SK-N-MC (cell line): ENCODE data around the gene SLC30A7.
A peak's percentile ranks its signal among the peaks of the same experiment; 100 is the strongest.
"Not testable (repeated sequence)": the region's sequence is repeated elsewhere in the genome, so short reads cannot be mapped to it uniquely, and the experiment has no call there.

ENCODE experiments used
- DNase-seq: peaks from one replicate; pipeline ENCODE4 v3.0.0-alpha.2; 2011; ENCODE audit warnings: low read depth, low spot score
- H3K27ac ChIP-seq: fragments of 200-600 bp; sonication (generic); 2 replicates; pipeline ENCODE4 v1.5.1; 2016; ENCODE audit warnings: mixed run types
- H3K36me3 ChIP-seq: fragments of 200-600 bp; sonication (generic); 2 replicates; pipeline ENCODE4 v1.6.1; 2017; ENCODE audit warnings: antibody characterized with exemption, low read length, mixed read lengths; ENCODE audit not compliant: insufficient read depth
- H3K4me3 ChIP-seq: fragments of 200-600 bp; sonication (generic); 2 replicates; pipeline ENCODE4 v1.5.1; 2016
- H3K9ac ChIP-seq: fragments of 200-600 bp; sonication (generic); 2 replicates; pipeline ENCODE4 v1.8.0; 2017; ENCODE audit warnings: mixed run types, mixed read lengths; ENCODE audit not compliant: insufficient read length
- H3K9me3 ChIP-seq: fragments of 200-600 bp; sonication (generic); 2 replicates; pipeline ENCODE4 v1.6.1; 2017; ENCODE audit warnings: low read depth, mild to moderate bottlenecking, antibody characterized with exemption, low read length, moderate library complexity, mixed read lengths
- EZH2 ChIP-seq: fragments of 200-600 bp; sonication (generic); IDR thresholded peaks from one replicate; pipeline ENCODE4 v1.6.1; 2017; ENCODE audit warnings: antibody characterized with exemption
- FOXP2 ChIP-seq: optimal IDR thresholded peaks from 2 replicates; pipeline ENCODE3; 2011; ENCODE audit warnings: mild to moderate bottlenecking, moderate library complexity; ENCODE audit not compliant: insufficient read depth; ENCODE audit errors: extremely low read length, control extremely low read depth
- POLR2AphosphoS5 ChIP-seq: IDR thresholded peaks from 2 replicates; pipeline ENCODE4 v1.6.1; 2012; ENCODE audit warnings: mild to moderate bottlenecking, low read depth, low read length, borderline replicate concordance

Gene SLC30A7

GRCh38 chr1:100941098-100941527 is 45.2 kb downstream of the SLC30A7 start:
- Histone ChIP-seq H3K9me3 (peaks cover 7% of the 10 kb centered on the region), H3K36me3 (peaks cover 43% of the 10 kb centered on the region), H3K4me3 (no peak overlapping the region), H3K9ac (no peak overlapping the region), H3K27ac (no peak overlapping the region)
- TF ChIP-seq POLR2AphosphoS5 (no peak), FOXP2 (no peak), EZH2 (no peak)
- DNase-seq: no peak

DNA sequence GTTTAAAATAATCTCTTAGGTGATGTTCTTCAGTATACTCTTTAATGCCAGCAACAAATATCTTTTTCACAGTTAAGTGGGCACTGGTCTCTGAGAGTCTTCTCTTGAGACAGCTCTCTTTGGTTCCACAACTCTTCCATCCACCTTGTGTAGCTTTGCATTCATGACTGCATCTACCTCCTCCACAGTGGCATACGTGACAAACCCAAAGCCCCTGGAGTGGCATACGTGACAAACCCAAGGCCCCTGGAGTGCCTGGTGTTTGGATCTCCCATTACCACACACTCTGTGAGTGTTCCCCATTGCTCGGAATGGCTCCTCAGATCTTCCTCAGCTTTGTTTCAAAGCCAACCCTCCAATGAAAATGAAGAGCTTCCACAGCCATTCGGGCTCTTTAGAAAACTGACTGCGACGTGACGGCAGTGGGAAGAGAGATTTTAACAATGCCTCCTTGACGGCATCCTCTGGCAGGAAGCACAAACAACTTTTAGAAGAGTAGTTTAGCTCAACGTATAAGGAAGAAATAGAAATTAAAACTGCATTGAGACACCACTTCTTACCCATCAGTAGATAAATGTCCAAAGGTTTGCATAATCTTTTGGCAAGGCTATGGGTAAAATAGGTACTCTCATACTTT is 45.8 kb downstream of the SLC30A7 start:
- H3K9ac ChIP-seq: no peak overlapping the region
- peak overlapping the region; percentile 94 for H3K27ac ChIP-seq
- DNase-seq: no peak
- peaks cover 40% of the 10 kb centered on the region for H3K36me3 ChIP-seq
- TF ChIP-seq POLR2AphosphoS5: no peak
- TF ChIP-seq FOXP2: no peak
- no peak for TF ChIP-seq EZH2
- peaks cover 7% of the 10 kb centered on the region for H3K9me3 ChIP-seq
- peak overlapping the region; percentile 60; the same call in 1 of the 2 replicates for H3K4me3 ChIP-seq

DNA sequence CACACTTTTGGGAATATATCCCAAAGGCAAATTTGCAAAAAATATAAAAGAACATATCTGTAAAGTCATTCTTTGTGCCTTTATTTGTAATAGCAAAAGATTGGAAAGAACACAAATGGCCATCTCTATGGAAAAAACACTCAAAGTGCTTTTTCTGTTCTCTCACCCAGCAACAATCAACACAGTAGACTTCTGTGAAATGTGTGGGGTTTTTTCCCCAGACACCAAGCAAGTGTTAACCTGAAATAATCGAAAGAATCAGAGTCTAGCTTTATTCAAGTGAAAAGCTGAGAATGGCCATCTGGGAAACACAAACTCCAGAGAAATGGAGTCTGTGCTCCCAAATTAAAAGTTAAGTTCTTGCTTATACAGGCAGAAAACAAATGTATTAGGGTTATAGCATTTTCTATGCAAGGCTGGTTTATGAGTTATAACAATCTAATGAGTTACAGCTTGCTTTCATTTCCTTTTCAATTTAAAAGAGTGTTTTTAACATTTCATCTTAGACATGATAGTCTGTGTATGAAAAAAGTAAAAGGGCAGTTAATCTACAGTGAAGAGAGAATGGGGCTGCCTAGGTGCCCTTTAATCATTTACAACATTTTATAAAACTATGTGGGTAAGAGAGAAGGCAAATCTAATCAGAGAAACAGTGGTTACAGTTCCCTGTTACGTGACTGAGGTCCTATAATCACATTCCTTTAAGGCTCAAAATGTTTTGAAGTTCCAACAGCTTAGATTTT is 46.6 kb downstream of the SLC30A7 start:
- Histone ChIP-seq H3K9me3 (peaks cover 6% of the 10 kb centered on the region), H3K9ac (no peak overlapping the region), H3K4me3 (peak overlapping the region; percentile 60), H3K36me3 (peaks cover 35% of the 10 kb centered on the region), H3K27ac (peak overlapping the region; percentile 94)
- TF ChIP-seq POLR2AphosphoS5: no peak; the same call in 1 of the 2 replicates
- TF ChIP-seq FOXP2: no peak
- TF ChIP-seq EZH2: no peak
- no peak for DNase-seq

DNA sequence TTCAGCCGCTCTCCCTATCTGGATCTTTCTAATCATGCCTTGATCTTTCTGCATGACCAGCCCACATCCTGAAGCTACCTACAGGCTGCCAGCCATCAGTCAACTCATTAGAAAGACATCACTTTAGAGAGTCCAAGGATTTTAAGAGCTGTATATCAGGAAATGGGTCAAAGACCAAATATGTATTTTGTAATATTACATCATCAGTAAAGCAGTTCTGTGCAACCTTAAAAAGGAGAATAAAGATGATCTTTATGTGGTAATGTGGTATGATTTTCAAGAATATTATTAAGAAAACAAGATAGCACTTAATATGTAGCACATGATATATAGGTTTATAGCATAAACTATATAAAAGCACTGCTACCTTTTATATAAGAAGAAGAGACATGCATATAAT is 47.6 kb downstream of the SLC30A7 start:
- Histone ChIP-seq H3K27ac (peak overlapping the region; percentile 94), H3K9me3 (no peaks in the 10 kb centered on the region), H3K36me3 (peaks cover 24% of the 10 kb centered on the region), H3K9ac (no peak overlapping the region), H3K4me3 (no peak overlapping the region)
- no peak for TF ChIP-seq POLR2AphosphoS5
- no peak for TF ChIP-seq EZH2
- no peak for TF ChIP-seq FOXP2
- DNase-seq: no peak

DNA sequence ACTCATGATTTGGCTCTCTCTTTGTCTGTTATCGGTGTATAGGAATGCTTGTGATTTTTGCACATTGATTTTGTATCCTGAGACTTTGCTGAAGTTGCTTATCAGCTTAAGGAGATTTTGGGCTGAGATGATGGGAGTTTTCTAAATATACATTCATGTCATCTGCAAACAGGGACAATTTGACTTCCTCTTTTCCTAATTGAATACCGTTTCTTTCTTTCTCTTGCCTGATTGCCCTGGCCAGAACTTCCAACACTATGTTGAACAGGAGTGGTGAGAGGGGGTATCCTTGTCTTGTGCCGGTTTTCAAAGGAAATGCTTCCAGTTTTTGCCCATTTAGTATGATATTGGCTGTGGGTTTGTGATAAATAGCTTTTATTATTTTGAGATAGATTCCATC is 50.2 kb downstream of the SLC30A7 start:
- peaks cover 12% of the 10 kb centered on the region for H3K36me3 ChIP-seq
- not testable (repeated sequence) for H3K4me3 ChIP-seq, H3K9me3 ChIP-seq, H3K9ac ChIP-seq, H3K27ac ChIP-seq, DNase-seq

DNA sequence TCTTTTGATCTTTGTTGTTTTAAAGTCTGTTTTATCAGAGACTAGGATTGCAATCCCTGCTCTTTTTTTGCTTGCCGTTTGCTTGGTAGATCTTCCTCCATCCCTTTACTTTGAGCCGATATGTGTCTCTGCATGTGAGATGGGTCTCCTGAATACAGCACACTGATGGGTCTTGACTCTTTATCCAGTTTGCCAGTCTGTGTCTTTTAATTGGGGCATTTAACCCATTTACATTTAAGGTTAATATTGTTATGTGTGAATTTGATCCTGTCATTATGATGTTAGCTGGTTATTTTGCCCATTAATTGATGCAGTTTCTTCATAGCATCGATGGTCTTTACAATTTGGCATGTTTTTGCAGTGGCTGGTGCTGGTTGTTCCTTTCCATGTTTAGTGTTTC is 51.9 kb downstream of the SLC30A7 start:
- peaks cover 16% of the 10 kb centered on the region for H3K36me3 ChIP-seq
- not testable (repeated sequence) for H3K4me3 ChIP-seq, H3K27ac ChIP-seq, DNase-seq, H3K9me3 ChIP-seq, H3K9ac ChIP-seq

- DNase-seq, H3K9ac ChIP-seq, H3K27ac ChIP-seq, H3K9me3 ChIP-seq, H3K4me3 ChIP-seq: not testable (repeated sequence)
- peaks cover 16% of the 10 kb centered on the region for H3K36me3 ChIP-seq
Measured at GRCh38 chr1:100948721-100949405, 53.0 kb downstream of the SLC30A7 start.

DNA sequence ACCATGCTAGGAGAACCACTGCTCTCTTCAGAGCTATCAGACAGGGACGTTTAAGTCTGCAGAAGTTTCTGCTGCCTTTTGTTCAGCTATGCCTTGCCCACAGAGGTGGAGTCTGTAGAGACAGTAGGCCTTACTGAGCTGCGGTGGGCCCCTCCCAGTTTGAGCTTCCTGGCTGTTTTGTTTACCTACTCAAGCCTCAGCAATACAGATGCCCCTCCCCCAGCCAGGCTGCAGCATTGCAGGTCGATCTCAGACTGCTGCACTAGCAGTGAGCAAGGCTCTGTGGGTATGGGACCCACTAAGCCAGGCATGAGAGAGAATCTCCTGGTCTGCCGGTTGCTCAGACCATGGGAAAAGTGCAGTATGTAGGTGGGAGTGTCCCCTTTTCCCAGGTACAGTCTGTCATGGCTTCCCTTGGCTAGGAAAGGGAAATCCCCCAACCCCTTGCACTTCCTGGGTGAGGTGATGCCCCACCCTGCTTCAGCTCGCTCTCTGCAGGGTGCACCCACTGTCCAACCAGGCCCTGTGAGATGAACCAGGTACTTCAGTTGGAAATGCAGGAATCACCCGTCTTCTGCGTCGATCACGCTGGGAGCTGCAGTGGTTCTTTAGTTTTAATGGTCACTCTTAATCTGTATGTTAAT is 53.7 kb downstream of the SLC30A7 start:
- not testable (repeated sequence) for H3K9ac ChIP-seq, H3K4me3 ChIP-seq, H3K9me3 ChIP-seq, DNase-seq
- Histone ChIP-seq H3K27ac (peak overlapping the region; percentile 49; the same call in 1 of the 2 replicates), H3K36me3 (peaks cover 13% of the 10 kb centered on the region)

GRCh38 chr1:100950337-100950736 is 54.4 kb downstream of the SLC30A7 start:
- H3K4me3 ChIP-seq: no peak overlapping the region
- TF ChIP-seq POLR2AphosphoS5 (no peak), FOXP2 (no peak)
- H3K9ac ChIP-seq: peak overlapping the region; percentile 39
- peak overlapping the region; percentile 78 for H3K27ac ChIP-seq
- H3K9me3 ChIP-seq: no peaks in the 10 kb centered on the region
- DNase-seq: no peak
- H3K36me3 ChIP-seq: peaks cover 13% of the 10 kb centered on the region
